Measurements from ENCODE around the gene FEZF1.

GRCh38 chr7:122339145-122339904 is 34.8 kb upstream of the FEZF1 start:
- no peak for TF ChIP-seq CTCF (IDR thresholded peaks at IDR 0.05)
- no peak for TF ChIP-seq POLR2A (IDR thresholded peaks at IDR 0.05)
- TF ChIP-seq POLR2AphosphoS5 (IDR thresholded peaks at IDR 0.05), result no peak
- no peak for TF ChIP-seq EP300 (IDR thresholded peaks at IDR 0.05)

Measured in upper lobe of left lung (tissue), 4 donors.